AG09319 (cell line): Measurements from ENCODE around the gene CX3CL1.

Source experiments
- DNase-seq: peaks from one replicate; pipeline ENCODE4 v3.0.0-alpha.2; 2010; ENCODE audit warnings: low read depth; ENCODE audit errors: extremely low read depth
- CTCF ChIP-seq: IDR thresholded peaks from 2 replicates; pipeline ENCODE4 v1.5.1; 2011; ENCODE audit warnings: low read depth, mild to moderate bottlenecking, inconsistent platforms, low read length, moderate library complexity

Gene CX3CL1

DNA sequence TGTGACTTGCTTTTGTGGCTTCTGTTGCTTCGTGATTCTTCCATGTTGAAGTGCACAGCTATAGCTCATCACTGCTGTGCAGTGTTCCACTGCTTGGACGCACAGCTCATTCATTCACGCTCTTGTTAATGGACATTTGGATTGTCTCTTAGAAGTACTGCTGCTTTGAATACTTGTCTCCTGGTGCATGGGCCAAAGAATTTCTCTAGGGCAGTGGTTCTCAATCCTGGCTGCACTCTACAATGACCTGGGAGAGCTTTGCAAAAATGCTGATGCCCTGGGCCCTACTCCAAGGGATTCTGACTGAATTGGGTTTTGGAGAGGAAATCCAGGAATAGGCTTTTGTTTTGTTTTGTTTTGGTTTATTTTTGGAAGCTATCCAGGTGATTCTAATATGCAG lies 52.3 kb downstream of the CX3CL1 start:
- TF ChIP-seq CTCF: no peak
- no peak for DNase-seq

DNA sequence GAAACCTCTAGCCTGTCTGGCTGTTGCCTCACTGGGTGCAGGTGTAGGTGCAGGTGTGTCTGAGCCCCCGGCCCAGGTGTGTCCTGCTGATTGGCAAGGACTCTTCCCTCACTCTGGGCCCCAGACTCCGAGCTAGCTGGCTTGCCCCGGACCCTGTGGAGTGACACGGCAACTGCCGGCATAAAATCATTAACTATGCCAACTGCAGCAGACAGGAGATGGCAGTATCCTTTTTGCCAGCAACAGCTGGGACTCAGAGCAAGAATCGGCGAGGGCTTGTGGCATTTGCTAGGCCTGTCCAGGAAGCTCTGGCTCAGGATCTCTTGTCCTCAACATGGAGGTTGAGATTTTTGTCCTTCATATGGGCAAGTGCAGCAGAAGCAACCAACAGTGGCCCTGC lies 54.1 kb downstream of the CX3CL1 start:
- DNase-seq: no peak
- no peak for TF ChIP-seq CTCF

DNA sequence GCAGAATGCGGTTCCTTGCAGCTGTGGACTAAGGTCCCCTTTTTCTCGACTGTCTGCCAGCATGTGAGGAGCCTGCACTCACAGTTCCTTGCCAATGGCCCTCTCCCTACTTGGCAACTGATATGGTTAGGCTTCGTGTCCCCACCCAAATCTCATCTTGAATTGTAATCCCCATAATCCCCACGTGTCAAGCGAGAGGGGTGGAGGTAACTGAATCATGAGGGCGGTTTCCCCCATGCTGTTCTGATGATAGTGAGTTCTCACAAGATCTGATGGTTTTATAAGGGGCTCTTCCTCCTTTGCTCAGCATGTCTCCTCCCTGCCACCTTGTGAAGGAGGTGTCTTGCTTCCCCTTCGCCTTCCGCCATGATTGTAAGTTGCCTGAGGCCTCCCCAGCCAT lies 55.0 kb downstream of the CX3CL1 start:
- DNase-seq: no peak
- no peak for TF ChIP-seq CTCF

GRCh38 chr16:57427824-57428223 lies 55.5 kb downstream of the CX3CL1 start:
- DNase-seq: no peak
- TF ChIP-seq CTCF: no peak

DNA sequence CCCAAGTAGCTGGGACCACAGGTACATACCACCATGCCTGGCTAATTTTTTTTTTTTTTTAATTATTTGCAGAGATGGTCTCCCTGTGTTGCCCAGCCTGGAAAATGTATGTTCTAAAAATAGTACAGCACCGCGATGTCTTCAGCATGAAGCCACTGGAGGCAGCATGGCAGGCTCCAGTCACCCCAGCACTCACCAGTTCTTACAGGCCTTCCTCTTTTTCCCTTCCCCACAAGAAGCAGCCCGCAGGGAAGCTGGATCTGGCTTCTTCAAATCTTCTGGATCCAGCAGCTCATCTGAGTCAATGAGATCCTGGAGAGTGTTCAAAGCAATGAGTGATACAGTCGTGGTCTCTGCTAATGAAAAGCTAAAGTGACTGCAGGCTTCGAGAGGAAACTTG lies 58.7 kb downstream of the CX3CL1 start:
- TF ChIP-seq CTCF: no peak
- no peak for DNase-seq

GRCh38 chr16:57432505-57432904 lies 60.2 kb downstream of the CX3CL1 start:
- TF ChIP-seq CTCF: no peak
- DNase-seq: no peak

GRCh38 chr16:57432989-57433388 lies 60.7 kb downstream of the CX3CL1 start:
- DNase-seq: no peak
- TF ChIP-seq CTCF: no peak
